SU-DHL-6 (cell line): ENCODE data around the gene ZDHHC16.

Source experiments
- H2AFZ ChIP-seq: fragments of 200-600 bp; sonication (generic); 2 replicates; pipeline ENCODE4 v1.6.1; 2014; ENCODE audit warnings: low read depth, mild to moderate bottlenecking, moderate library complexity, mixed read lengths, antibody characterized with exemption, low read length; ENCODE audit not compliant: severe bottlenecking
- H3F3A ChIP-seq: fragments of 200-600 bp; shearing (Covaris generic); 2 replicates; pipeline ENCODE4 v1.6.0; 2016; ENCODE audit warnings: antibody characterized with exemption, mild to moderate bottlenecking; ENCODE audit not compliant: insufficient read depth
- H3K27ac ChIP-seq: fragments of 200-600 bp; sonication (generic); 2 replicates; pipeline ENCODE4 v1.5.1; 2016; ENCODE audit warnings: low read depth, mild to moderate bottlenecking, low read length, moderate library complexity, mixed read lengths
- H3K27me3 ChIP-seq: fragments of 200-600 bp; sonication (generic), shearing (Covaris generic); 2 replicates; pipeline ENCODE4 v1.6.0; 2014; ENCODE audit warnings: mild to moderate bottlenecking, low read length
- H3K36me3 ChIP-seq: fragments of 200-600 bp; sonication (generic); 2 replicates; pipeline ENCODE4 v1.6.1; 2014; ENCODE audit warnings: mild to moderate bottlenecking, low read length, mixed read lengths
- H3K4me2 ChIP-seq: fragments of 300-600, 200-600 bp; shearing (Covaris generic), sonication (generic); 2 replicates; pipeline ENCODE4 v1.6.0; 2014; ENCODE audit warnings: low read length, low read depth, mild to moderate bottlenecking; ENCODE audit not compliant: poor library complexity, severe bottlenecking
- H3K4me3 ChIP-seq: fragments of 200-600 bp; sonication (generic); 2 replicates; pipeline ENCODE4 v1.5.1; 2014; ENCODE audit warnings: antibody characterized with exemption, low read length, mild to moderate bottlenecking, mixed read lengths; ENCODE audit not compliant: insufficient read depth, poor library complexity, severe bottlenecking
- H3K79me2 ChIP-seq: fragments of 200-600 bp; sonication (generic); 2 replicates; pipeline ENCODE4 v1.6.1; 2014; ENCODE audit warnings: mild to moderate bottlenecking, low read length, moderate library complexity; ENCODE audit not compliant: insufficient read depth
- H3K9ac ChIP-seq: fragments of 200-600 bp; sonication (generic); 2 replicates; pipeline ENCODE4 v1.7.0; 2014; ENCODE audit warnings: mild to moderate bottlenecking, low read length
- H3K9me2 ChIP-seq: fragments of 200-600 bp; sonication (generic); replicated peaks from 2 replicates; pipeline ENCODE4 v1.6.1; 2014; ENCODE audit warnings: low read length; ENCODE audit not compliant: insufficient read depth
- H3K9me3 ChIP-seq: fragments of 200-600 bp; sonication (generic); 2 replicates; pipeline ENCODE4 v1.6.1; 2014; ENCODE audit warnings: low read length, mixed read lengths; ENCODE audit not compliant: insufficient read depth
- H4K20me1 ChIP-seq: fragments of 200-600 bp; sonication (generic); 2 replicates; pipeline ENCODE4 v1.6.1; 2014; ENCODE audit warnings: low read depth, mild to moderate bottlenecking, antibody characterized with exemption, low read length, moderate library complexity, mixed read lengths
- EZH2phosphoT487 ChIP-seq: fragments of 200-600 bp; sonication (generic), shearing (Covaris generic); conservative IDR thresholded peaks from 2 replicates; pipeline ENCODE4 v1.6.1; 2018; ENCODE audit warnings: mild to moderate bottlenecking, antibody characterized with exemption, low read length, moderate library complexity, mixed read lengths
- TF ChIP-seq, protein P1 (sequence below): fragments of 200-600 bp; sonication (generic); IDR thresholded peaks from one replicate; pipeline ENCODE4 v1.5.1; 2017; ENCODE audit warnings: antibody characterized with exemption, mild to moderate bottlenecking, low read length, moderate library complexity; ENCODE audit not compliant: insufficient read depth, poor library complexity, severe bottlenecking

Gene ZDHHC16

DNA sequence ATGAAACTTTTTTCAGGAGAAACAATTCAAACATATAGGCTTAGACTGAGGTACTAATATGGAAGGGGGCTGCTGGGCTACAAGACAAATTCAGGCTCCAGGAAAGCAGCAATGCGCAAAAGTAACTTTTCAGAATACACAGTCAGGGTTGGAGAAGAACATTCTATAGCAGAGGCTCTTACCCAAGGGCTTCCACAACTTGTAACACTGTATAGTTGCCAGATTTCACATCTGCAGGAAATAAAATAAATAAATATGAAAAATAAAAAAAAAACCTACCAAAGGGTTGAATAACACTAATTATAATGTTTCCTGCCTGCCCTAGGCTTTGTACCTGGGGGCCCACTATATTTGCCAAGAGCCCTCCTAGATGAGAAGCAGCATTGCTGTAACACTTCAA is 37.9 kb downstream of the ZDHHC16 start:
- no peak for TF ChIP-seq EZH2phosphoT487
- TF ChIP-seq, protein P1, sequence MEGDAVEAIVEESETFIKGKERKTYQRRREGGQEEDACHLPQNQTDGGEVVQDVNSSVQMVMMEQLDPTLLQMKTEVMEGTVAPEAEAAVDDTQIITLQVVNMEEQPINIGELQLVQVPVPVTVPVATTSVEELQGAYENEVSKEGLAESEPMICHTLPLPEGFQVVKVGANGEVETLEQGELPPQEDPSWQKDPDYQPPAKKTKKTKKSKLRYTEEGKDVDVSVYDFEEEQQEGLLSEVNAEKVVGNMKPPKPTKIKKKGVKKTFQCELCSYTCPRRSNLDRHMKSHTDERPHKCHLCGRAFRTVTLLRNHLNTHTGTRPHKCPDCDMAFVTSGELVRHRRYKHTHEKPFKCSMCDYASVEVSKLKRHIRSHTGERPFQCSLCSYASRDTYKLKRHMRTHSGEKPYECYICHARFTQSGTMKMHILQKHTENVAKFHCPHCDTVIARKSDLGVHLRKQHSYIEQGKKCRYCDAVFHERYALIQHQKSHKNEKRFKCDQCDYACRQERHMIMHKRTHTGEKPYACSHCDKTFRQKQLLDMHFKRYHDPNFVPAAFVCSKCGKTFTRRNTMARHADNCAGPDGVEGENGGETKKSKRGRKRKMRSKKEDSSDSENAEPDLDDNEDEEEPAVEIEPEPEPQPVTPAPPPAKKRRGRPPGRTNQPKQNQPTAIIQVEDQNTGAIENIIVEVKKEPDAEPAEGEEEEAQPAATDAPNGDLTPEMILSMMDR: no peak
- H3K4me3 ChIP-seq: no peak overlapping the region

GRCh38 chr10:97485647-97486281 is 39.8 kb downstream of the ZDHHC16 start:
- no peak for TF ChIP-seq EZH2phosphoT487
- TF ChIP-seq, protein P1: no peak
- Histone ChIP-seq H3K79me2 (peaks cover 61% of the 10 kb centered on the region), H3K9me3 (no peaks in the 10 kb centered on the region), H4K20me1 (peaks cover 18% of the 10 kb centered on the region; the same call in 1 of the 2 replicates), H3K27me3 (no peaks in the 10 kb centered on the region), H3K9me2 (no peaks in the 10 kb centered on the region), H3K9ac (no peak overlapping the region), H2AFZ (no peak overlapping the region), H3K4me2 (no peak overlapping the region), H3K27ac (no peak overlapping the region), H3K4me3 (no peak overlapping the region), H3K36me3 (peaks cover 2% of the 10 kb centered on the region; the same call in 1 of the 2 replicates), H3F3A (no peaks in the 10 kb centered on the region)

More for the DNA sequence above, 37.9 kb downstream of the ZDHHC16 start:
- H3K9me2 ChIP-seq: no peaks in the 10 kb centered on the region
- H3K27me3 ChIP-seq: no peaks in the 10 kb centered on the region
- peaks cover 2% of the 10 kb centered on the region; the same call in 1 of the 2 replicates for H3K36me3 ChIP-seq
- no peaks in the 10 kb centered on the region for H3K9me3 ChIP-seq
- peaks cover 42% of the 10 kb centered on the region for H3K79me2 ChIP-seq
- no peak overlapping the region for H3K27ac ChIP-seq
- H4K20me1 ChIP-seq: peaks cover 17% of the 10 kb centered on the region; the same call in 1 of the 2 replicates
- H3K4me2 ChIP-seq: no peak overlapping the region
- H2AFZ ChIP-seq: no peak overlapping the region
- H3K9ac ChIP-seq: no peak overlapping the region
- H3F3A ChIP-seq: no peaks in the 10 kb centered on the region

DNA sequence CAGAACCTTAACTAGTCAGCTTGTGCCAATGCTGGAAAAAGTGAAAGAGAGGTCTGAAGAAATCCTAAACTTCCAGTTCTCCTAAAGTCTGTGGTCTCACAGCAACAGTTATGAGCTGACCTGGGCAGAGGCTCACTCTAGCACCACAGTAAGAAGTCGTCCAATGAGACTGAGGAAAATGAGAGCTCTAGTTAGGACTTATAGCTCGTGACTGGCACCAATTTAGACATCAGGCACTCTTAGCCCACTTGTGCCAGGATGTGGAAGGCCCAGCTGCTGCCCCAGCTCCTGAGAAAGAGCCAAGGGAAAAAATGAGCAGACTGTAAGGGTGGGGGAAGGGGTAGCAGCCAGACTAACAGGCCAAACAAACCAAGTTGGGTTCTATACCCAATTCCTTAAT is 44.6 kb downstream of the ZDHHC16 start:
- no peak overlapping the region for H3K27ac ChIP-seq
- TF ChIP-seq, protein P1: no peak
- no peak for TF ChIP-seq EZH2phosphoT487
- no peaks in the 10 kb centered on the region for H3K9me2 ChIP-seq
- no peaks in the 10 kb centered on the region for H3K27me3 ChIP-seq
- H3K79me2 ChIP-seq: peaks cover 97% of the 10 kb centered on the region
- peaks cover 14% of the 10 kb centered on the region; the same call in 1 of the 2 replicates for H4K20me1 ChIP-seq
- no peak overlapping the region for H3K4me3 ChIP-seq
- no peaks in the 10 kb centered on the region for H3K9me3 ChIP-seq
- no peaks in the 10 kb centered on the region for H3F3A ChIP-seq
- H3K36me3 ChIP-seq: no peaks in the 10 kb centered on the region
- H3K4me2 ChIP-seq: no peak overlapping the region
- H3K9ac ChIP-seq: no peak overlapping the region
- H2AFZ ChIP-seq: no peak overlapping the region
